KMS-11 (cell line): ENCODE results near the gene SHCBP1L.

Experiments
- H2AFZ ChIP-seq: fragments of 200-600 bp; sonication (generic); 2 replicates; pipeline ENCODE4 v1.6.1; 2016; ENCODE audit warnings: antibody characterized with exemption, mixed run types, low read depth
- H3K27ac ChIP-seq: fragments of 200-600 bp; sonication (generic); 2 replicates; pipeline ENCODE4 v1.6.1; 2016; ENCODE audit warnings: mild to moderate bottlenecking, mixed run types
- H3K27me3 ChIP-seq: fragments of 200-600 bp; sonication (generic); 2 replicates; pipeline ENCODE4 v1.6.1; 2017; ENCODE audit warnings: mild to moderate bottlenecking, low read depth, mixed run types, moderate library complexity; ENCODE audit not compliant: insufficient read depth
- H3K36me3 ChIP-seq: fragments of 200-600 bp; sonication (generic); 2 replicates; pipeline ENCODE4 v1.6.1; 2017; ENCODE audit warnings: mild to moderate bottlenecking, mixed run types; ENCODE audit not compliant: insufficient read depth
- H3K4me1 ChIP-seq: fragments of 200-600 bp; sonication (generic); 2 replicates; pipeline ENCODE4 v1.6.1; 2016; ENCODE audit warnings: mild to moderate bottlenecking, low read depth, mixed run types; ENCODE audit not compliant: poor library complexity, severe bottlenecking
- H3K4me2 ChIP-seq: fragments of 200-600 bp; sonication (generic); 2 replicates; pipeline ENCODE4 v1.7.0; 2016; ENCODE audit warnings: mild to moderate bottlenecking, mixed run types
- H3K4me3 ChIP-seq: fragments of 200-600 bp; sonication (generic); IDR thresholded peaks from 2 replicates; pipeline ENCODE4 v1.6.1; 2017; ENCODE audit warnings: low read depth, low read length, mixed read lengths; ENCODE audit not compliant: insufficient read depth
- H3K79me2 ChIP-seq: fragments of 200-600 bp; sonication (generic); 2 replicates; pipeline ENCODE4 v1.6.1; 2016; ENCODE audit warnings: low read depth, mixed run types; ENCODE audit not compliant: insufficient read depth
- H3K9ac ChIP-seq: fragments of 200-600 bp; sonication (generic); 2 replicates; pipeline ENCODE4 v1.6.1; 2016; ENCODE audit warnings: mild to moderate bottlenecking, mixed run types
- H4K20me1 ChIP-seq: fragments of 200-600 bp; sonication (generic); 2 replicates; pipeline ENCODE4 v1.6.1; 2016; ENCODE audit warnings: mild to moderate bottlenecking, mixed run types; ENCODE audit not compliant: insufficient read depth
- CTCF ChIP-seq: fragments of 200-600 bp; sonication (generic); conservative IDR thresholded peaks from 2 replicates; pipeline ENCODE4 v1.6.1; 2017; ENCODE audit warnings: low read depth, mild to moderate bottlenecking, antibody characterized with exemption, low read length, moderate library complexity, mixed read lengths

Gene SHCBP1L

GRCh38 chr1:182862827-182863226 is 90.1 kb downstream of the SHCBP1L start:
- H3K4me1 ChIP-seq: no peaks in the 10 kb centered on the region
- H3K4me3 ChIP-seq: no peak overlapping the region
- no peaks in the 10 kb centered on the region for H3K27me3 ChIP-seq
- no peak for TF ChIP-seq CTCF
- no peak overlapping the region for H3K27ac ChIP-seq
- H3K4me2 ChIP-seq: no peak overlapping the region
- no peak overlapping the region for H2AFZ ChIP-seq
- no peak overlapping the region for H3K9ac ChIP-seq
- no peaks in the 10 kb centered on the region; the same call in none of the 2 replicates for H4K20me1 ChIP-seq
- peaks cover 76% of the 10 kb centered on the region; the same call in 1 of the 2 replicates for H3K36me3 ChIP-seq
- H3K79me2 ChIP-seq: peaks cover 20% of the 10 kb centered on the region; the same call in 1 of the 2 replicates

GRCh38 chr1:182861994-182862393 is 91.0 kb downstream of the SHCBP1L start:
- Histone ChIP-seq H3K4me1 (no peaks in the 10 kb centered on the region), H2AFZ (no peak overlapping the region), H3K79me2 (peaks cover 27% of the 10 kb centered on the region; the same call in 1 of the 2 replicates), H3K36me3 (peaks cover 76% of the 10 kb centered on the region; the same call in 1 of the 2 replicates), H3K4me2 (no peak overlapping the region), H3K4me3 (no peak overlapping the region), H3K9ac (no peak overlapping the region), H4K20me1 (no peaks in the 10 kb centered on the region; the same call in none of the 2 replicates), H3K27me3 (no peaks in the 10 kb centered on the region), H3K27ac (no peak overlapping the region)
- no peak for TF ChIP-seq CTCF

- Histone ChIP-seq H3K36me3 (peaks cover 81% of the 10 kb centered on the region; the same call in 1 of the 2 replicates), H4K20me1 (no peaks in the 10 kb centered on the region; the same call in none of the 2 replicates), H3K79me2 (peaks cover 30% of the 10 kb centered on the region; the same call in 1 of the 2 replicates), H3K4me1 (no peaks in the 10 kb centered on the region), H3K9ac (no peak overlapping the region), H3K27me3 (no peaks in the 10 kb centered on the region), H3K4me2 (no peak overlapping the region), H3K4me3 (no peak overlapping the region), H3K27ac (no peak overlapping the region), H2AFZ (no peak overlapping the region)
- no peak for TF ChIP-seq CTCF
These were observed 92.3 kb downstream of the SHCBP1L start for GRCh38 chr1:182860658-182861057.

- no peak overlapping the region for H3K9ac ChIP-seq
- peaks cover 57% of the 10 kb centered on the region; the same call in 1 of the 2 replicates for H3K79me2 ChIP-seq
- no peak overlapping the region for H2AFZ ChIP-seq
- no peaks in the 10 kb centered on the region for H3K4me1 ChIP-seq
- TF ChIP-seq CTCF: no peak
- no peak overlapping the region for H3K4me2 ChIP-seq
- no peak overlapping the region for H3K4me3 ChIP-seq
- no peaks in the 10 kb centered on the region for H3K27me3 ChIP-seq
- H3K27ac ChIP-seq: no peak overlapping the region
- H3K36me3 ChIP-seq: peaks cover 88% of the 10 kb centered on the region; the same call in 1 of the 2 replicates
- H4K20me1 ChIP-seq: peaks cover 10% of the 10 kb centered on the region
These were observed 95.8 kb downstream of the SHCBP1L start for GRCh38 chr1:182857212-182857611.
